ENCODE results near the gene RABGEF1. TPM values are rescaled to one million over a fixed set of nuclear protein-coding genes. Genes with fewer than 3 reads are reported as not detected.

RABGEF1 gene
- total and polyA plus RNA-seq, 9 of the 15 experiments (the other 6 are each of a cell fraction or from before 2014, with no cell fraction given), result 7.0 to 29.3 (median 20.5) TPM

DNA sequence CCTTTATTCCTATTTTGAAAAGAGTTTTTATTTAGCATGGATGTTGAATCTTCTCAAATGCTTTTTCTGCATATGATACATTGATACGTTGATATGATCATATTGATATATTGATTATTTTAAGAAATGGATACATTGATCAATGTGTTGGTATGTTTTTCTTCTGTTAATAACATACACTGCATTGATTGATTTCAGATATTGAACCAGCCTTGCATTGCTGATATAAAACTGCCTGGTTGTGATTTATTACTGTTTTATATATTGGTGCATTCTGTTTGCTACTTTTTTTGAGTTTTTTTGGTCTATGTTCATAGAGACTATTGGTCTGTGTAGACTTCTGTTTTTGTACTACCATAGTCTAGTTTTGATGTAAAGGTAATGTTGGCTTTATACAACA is 26.8 kb upstream of the RABGEF1 start (continued):
- TF ChIP-seq, protein P1, sequence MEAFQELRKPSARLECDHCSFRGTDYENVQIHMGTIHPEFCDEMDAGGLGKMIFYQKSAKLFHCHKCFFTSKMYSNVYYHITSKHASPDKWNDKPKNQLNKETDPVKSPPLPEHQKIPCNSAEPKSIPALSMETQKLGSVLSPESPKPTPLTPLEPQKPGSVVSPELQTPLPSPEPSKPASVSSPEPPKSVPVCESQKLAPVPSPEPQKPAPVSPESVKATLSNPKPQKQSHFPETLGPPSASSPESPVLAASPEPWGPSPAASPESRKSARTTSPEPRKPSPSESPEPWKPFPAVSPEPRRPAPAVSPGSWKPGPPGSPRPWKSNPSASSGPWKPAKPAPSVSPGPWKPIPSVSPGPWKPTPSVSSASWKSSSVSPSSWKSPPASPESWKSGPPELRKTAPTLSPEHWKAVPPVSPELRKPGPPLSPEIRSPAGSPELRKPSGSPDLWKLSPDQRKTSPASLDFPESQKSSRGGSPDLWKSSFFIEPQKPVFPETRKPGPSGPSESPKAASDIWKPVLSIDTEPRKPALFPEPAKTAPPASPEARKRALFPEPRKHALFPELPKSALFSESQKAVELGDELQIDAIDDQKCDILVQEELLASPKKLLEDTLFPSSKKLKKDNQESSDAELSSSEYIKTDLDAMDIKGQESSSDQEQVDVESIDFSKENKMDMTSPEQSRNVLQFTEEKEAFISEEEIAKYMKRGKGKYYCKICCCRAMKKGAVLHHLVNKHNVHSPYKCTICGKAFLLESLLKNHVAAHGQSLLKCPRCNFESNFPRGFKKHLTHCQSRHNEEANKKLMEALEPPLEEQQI (IDR thresholded peaks at IDR 0.05), result no peak
- no peak for TF ChIP-seq ZC3H11A (IDR thresholded peaks at IDR 0.05; ENCODE audit: low read depth, low read length)
- no peak for TF ChIP-seq ZNF764 (CRISPR knock-in tag; IDR thresholded peaks at IDR 0.05; ENCODE audit: low read depth)
- TF ChIP-seq SMARCB1 (IDR thresholded peaks at IDR 0.05; ENCODE audit: insufficient read length, low read depth), result no peak
- no peak for TF ChIP-seq ZNF696 (CRISPR knock-in tag; conservative IDR thresholded peaks at IDR 0.05)
- TF ChIP-seq, protein P2, sequence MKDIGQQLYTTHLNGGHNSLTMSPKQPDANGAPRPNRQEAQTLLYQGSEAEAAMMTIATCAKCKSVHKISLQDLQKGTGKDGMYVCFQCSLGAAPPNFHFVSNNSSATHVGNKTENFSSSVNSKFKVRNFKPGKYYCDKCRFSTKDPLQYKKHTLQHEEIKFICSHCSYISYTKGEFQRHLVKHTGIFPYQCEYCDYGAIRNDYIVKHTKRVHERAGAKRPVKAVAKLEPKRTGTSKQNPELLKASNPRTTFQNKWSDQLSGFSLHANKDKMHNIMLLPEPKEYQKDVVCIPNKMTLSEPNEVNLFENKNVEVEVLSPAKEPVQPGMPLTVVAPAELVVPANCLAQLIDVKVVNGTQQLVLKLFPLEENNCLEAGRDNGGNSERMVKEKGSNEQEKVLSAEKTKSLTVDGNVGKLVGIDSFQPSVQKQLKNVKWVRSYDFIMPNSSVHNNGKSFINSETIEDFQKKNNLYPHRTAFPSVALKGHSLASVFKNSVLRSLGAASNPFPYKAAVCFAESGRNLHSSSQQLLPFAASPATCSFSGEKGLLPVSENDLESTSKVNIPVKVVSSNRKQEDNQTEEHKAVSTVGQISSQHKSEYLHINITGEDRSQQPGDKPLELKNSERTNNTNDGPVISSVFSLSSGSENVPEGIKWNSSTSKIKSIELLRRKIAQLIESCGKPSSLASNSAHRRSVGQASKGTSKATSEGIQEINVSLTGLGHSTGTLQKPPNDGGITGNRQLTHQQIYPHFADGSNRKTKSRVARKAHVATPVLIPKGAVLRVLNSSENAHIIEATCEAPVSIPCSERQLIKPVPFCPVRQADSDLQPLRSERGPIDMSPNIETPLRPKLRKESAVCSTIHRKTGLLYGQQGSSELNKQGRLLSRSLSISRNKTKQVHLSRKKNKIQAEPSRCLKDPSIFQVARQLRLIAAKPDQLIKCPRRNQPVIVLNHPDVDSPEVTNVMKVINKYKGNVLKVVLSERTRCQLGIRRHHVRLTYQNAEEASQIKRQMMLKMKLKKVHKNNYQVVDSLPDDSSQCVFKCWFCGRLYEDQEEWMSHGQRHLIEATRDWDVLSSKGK (CRISPR knock-in tag; IDR thresholded peaks at IDR 0.05), result no peak
- no peak for TF ChIP-seq LEF1 (IDR thresholded peaks at IDR 0.05)
- no peak for TF ChIP-seq PTRF (tag; IDR thresholded peaks at IDR 0.05)
- TF ChIP-seq TEAD2 (tag; IDR thresholded peaks at IDR 0.05), result no peak
- no peak for TF ChIP-seq ERF (CRISPR knock-in tag; IDR thresholded peaks at IDR 0.05)
- no peak for TF ChIP-seq ZNF174 (CRISPR knock-in tag; IDR thresholded peaks at IDR 0.05)
- TF ChIP-seq, protein P3, sequence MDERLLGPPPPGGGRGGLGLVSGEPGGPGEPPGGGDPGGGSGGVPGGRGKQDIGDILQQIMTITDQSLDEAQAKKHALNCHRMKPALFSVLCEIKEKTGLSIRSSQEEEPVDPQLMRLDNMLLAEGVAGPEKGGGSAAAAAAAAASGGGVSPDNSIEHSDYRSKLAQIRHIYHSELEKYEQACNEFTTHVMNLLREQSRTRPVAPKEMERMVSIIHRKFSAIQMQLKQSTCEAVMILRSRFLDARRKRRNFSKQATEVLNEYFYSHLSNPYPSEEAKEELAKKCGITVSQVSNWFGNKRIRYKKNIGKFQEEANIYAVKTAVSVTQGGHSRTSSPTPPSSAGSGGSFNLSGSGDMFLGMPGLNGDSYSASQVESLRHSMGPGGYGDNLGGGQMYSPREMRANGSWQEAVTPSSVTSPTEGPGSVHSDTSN (CRISPR knock-in tag; IDR thresholded peaks at IDR 0.05; ENCODE audit: low read depth), result no peak
- TF ChIP-seq, protein P3 (tag; conservative IDR thresholded peaks at IDR 0.05; ENCODE audit: low read depth), result 0 out of 2 replicates have a peak, but pooled peaks have one; percentile 23
- TF ChIP-seq ZNF507 (tag; conservative IDR thresholded peaks at IDR 0.05), result no peak
- no peak for TF ChIP-seq CBFB (CRISPR knock-in tag; IDR thresholded peaks at IDR 0.05)
- no peak for TF ChIP-seq ZNF197 (CRISPR knock-in tag; IDR thresholded peaks at IDR 0.05; ENCODE audit: low read depth)
- no peak for TF ChIP-seq ZNF175 (CRISPR knock-in tag; IDR thresholded peaks at IDR 0.05; ENCODE audit: low read depth)
- TF ChIP-seq, protein P4, sequence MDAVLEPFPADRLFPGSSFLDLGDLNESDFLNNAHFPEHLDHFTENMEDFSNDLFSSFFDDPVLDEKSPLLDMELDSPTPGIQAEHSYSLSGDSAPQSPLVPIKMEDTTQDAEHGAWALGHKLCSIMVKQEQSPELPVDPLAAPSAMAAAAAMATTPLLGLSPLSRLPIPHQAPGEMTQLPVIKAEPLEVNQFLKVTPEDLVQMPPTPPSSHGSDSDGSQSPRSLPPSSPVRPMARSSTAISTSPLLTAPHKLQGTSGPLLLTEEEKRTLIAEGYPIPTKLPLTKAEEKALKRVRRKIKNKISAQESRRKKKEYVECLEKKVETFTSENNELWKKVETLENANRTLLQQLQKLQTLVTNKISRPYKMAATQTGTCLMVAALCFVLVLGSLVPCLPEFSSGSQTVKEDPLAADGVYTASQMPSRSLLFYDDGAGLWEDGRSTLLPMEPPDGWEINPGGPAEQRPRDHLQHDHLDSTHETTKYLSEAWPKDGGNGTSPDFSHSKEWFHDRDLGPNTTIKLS (IDR thresholded peaks at IDR 0.05; ENCODE audit: borderline replicate concordance, low read depth), result no peak
- TF ChIP-seq MEIS2 (IDR thresholded peaks at IDR 0.05; ENCODE audit: partially characterized antibody), result peak; percentile 38
- no peak for TF ChIP-seq TFAM (CRISPR knock-in tag; conservative IDR thresholded peaks at IDR 0.05)
- no peak for TF ChIP-seq GTF2A2 (tag; IDR thresholded peaks at IDR 0.05)
